ENCODE data around the gene ERAP2. TPM values are rescaled to one million over a fixed set of nuclear protein-coding genes. Genes with fewer than 3 reads are reported as not detected.

ERAP2 gene
- total RNA-seq, 3 donors from 2014 or later, result 11.2 to 32.2 (median 15.2) TPM

GRCh38 chr5:96901384-96901783 is 25.1 kb downstream of the ERAP2 start:
- H3K4me3 Mint-ChIP-seq, result no peak overlapping the region
- H3K27me3 Mint-ChIP-seq (ENCODE audit: low read depth), result no peaks in the 10 kb centered on the region
- peaks cover 26% of the 10 kb centered on the region for H3K4me1 Mint-ChIP-seq (ENCODE audit: low read depth)
- no peak for ATAC-seq
- H3K36me3 Mint-ChIP-seq (ENCODE audit: insufficient read depth), result peaks cover 56% of the 10 kb centered on the region
- H3K9me3 Mint-ChIP-seq, result no peaks in the 10 kb centered on the region
- DNase-seq, result no peak

- Mint-ChIP-seq H3K36me3 (ENCODE audit: insufficient read depth) (peaks cover 56% of the 10 kb centered on the region), H3K27me3 (ENCODE audit: low read depth) (no peaks in the 10 kb centered on the region), H3K4me1 (ENCODE audit: low read depth) (peaks cover 21% of the 10 kb centered on the region), H3K9me3 (no peaks in the 10 kb centered on the region), H3K4me3 (no peak overlapping the region)
- no peak for ATAC-seq
- DNase-seq, result no peak
Measured at GRCh38 chr5:96901841-96902240, 25.5 kb downstream of the ERAP2 start.

- Mint-ChIP-seq H3K27me3 (ENCODE audit: low read depth) (no peaks in the 10 kb centered on the region), H3K36me3 (ENCODE audit: insufficient read depth) (peaks cover 53% of the 10 kb centered on the region), H3K4me1 (ENCODE audit: low read depth) (peaks cover 15% of the 10 kb centered on the region), H3K9me3 (no peaks in the 10 kb centered on the region), H3K4me3 (no peak overlapping the region)
- DNase-seq (no peak), ATAC-seq (no peak)
Measured at GRCh38 chr5:96902876-96903275, 26.6 kb downstream of the ERAP2 start.

DNA sequence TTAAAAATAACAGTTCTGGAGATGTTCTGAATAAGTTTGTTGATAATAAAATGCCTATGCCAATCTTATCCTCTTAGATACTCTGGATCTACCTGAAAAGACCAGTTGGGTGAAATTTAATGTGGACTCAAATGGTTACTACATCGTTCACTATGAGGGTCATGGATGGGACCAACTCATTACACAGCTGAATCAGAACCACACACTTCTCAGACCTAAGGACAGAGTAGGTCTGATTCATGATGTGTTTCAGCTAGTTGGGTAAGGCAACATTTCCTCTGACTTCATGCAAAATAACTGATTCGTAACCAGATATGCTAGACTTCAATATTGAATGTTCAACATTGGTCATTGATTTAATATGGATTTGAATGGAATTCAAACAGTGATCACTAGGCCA is 27.0 kb downstream of the ERAP2 start:
- Mint-ChIP-seq H3K4me3 (no peak overlapping the region), H3K9me3 (no peaks in the 10 kb centered on the region), H3K4me1 (ENCODE audit: low read depth) (peaks cover 15% of the 10 kb centered on the region), H3K36me3 (ENCODE audit: insufficient read depth) (peaks cover 56% of the 10 kb centered on the region), H3K27me3 (ENCODE audit: low read depth) (no peaks in the 10 kb centered on the region)
- peak in 1 of 2 donors; percentile 63 for ATAC-seq
- no peak for DNase-seq

DNA sequence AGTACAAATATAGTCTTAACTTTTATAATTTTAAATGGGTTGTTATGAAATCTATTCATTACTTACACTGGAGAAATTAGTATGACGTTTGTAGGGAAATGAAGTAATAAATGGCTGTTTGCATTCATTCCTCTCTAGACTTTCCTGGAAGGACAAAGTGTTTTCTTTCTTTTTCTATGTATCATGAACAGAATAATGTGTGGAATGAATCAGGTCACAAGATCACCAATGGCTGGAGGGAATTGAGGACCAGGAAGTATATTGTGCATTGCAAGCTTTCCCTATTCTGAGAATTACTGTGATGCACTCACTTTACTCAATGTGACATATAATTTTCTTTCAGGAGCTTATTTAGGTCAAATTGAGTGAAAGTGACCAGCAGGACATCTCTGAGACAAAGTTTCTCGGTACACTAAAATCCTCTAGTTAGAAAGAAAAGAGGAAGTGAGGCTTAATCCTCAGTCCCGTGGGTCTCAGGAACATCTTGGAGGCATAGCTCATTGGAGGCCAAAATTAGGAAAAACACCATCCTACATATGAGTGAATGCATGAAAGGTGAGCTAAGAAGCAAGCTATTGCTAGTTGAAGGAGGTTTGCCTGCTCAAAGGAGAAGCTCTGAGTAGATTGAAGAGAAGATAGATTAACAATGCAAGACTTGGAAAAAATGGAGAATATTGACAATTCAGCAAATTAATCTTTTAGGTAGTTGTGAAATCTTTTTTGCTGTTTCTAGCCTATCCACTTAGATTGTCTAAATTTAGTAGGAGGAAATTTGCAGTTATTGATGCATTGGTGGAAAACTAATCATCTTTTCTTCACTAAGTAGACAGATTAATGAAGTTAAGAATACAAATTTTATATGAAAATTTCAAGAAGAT is 28.0 kb downstream of the ERAP2 start:
- Mint-ChIP-seq H3K4me1 (ENCODE audit: low read depth) (peaks cover 9% of the 10 kb centered on the region), H3K9me3 (no peaks in the 10 kb centered on the region), H3K27me3 (ENCODE audit: low read depth) (no peaks in the 10 kb centered on the region), H3K4me3 (no peak overlapping the region), H3K36me3 (ENCODE audit: insufficient read depth) (peaks cover 54% of the 10 kb centered on the region)
- no peak for ATAC-seq
- DNase-seq, result no peak

DNA sequence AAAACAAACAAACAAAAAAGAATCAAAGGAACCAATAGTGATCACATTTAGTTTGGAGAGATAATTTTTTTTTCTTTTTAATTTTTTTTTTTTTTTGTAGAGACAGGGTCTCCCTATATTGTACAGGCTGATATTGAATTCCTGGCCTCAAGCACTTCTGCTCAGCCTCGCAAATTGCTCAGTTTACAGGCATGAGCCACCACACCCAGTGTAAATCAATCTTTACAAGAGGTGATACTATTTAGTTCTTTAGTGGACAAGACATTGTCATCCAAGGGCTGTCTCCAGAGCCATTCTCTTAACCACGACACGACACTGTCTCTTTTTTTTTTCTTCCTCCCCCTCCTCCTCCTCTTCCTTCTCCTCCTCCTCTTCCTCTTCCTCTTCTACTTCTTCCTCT is 29.6 kb downstream of the ERAP2 start:
- DNase-seq (no peak), ATAC-seq (no peak)
- Mint-ChIP-seq H3K9me3 (no peaks in the 10 kb centered on the region), H3K4me3 (no peak overlapping the region), H3K36me3 (ENCODE audit: insufficient read depth) (peaks cover 50% of the 10 kb centered on the region), H3K27me3 (ENCODE audit: low read depth) (no peaks in the 10 kb centered on the region), H3K4me1 (ENCODE audit: low read depth) (peaks cover 7% of the 10 kb centered on the region)

DNA sequence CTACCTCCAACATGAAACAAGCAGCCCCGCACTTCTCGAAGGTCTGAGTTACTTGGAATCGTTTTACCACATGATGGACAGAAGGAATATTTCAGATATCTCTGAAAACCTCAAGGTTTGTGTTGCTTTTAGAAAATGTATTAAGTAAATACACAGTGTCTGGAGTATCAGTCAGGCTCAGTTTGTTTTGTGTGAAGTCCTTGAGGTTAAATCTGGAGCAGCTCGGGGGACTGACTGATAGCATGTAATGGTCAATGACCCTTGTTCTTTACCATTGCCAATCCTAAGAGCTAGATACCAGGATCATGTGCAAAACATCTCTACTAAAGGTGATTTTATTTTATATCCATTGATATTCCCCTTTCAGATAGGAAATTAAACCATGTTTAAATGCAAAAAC is 32.7 kb downstream of the ERAP2 start:
- no peak for ATAC-seq
- H3K9me3 Mint-ChIP-seq, result no peaks in the 10 kb centered on the region
- no peak for DNase-seq
- H3K36me3 Mint-ChIP-seq (ENCODE audit: insufficient read depth), result peaks cover 33% of the 10 kb centered on the region
- H3K4me3 Mint-ChIP-seq, result no peak overlapping the region
- no peaks in the 10 kb centered on the region for H3K27me3 Mint-ChIP-seq (ENCODE audit: low read depth)
- peaks cover 8% of the 10 kb centered on the region for H3K4me1 Mint-ChIP-seq (ENCODE audit: low read depth)

DNA sequence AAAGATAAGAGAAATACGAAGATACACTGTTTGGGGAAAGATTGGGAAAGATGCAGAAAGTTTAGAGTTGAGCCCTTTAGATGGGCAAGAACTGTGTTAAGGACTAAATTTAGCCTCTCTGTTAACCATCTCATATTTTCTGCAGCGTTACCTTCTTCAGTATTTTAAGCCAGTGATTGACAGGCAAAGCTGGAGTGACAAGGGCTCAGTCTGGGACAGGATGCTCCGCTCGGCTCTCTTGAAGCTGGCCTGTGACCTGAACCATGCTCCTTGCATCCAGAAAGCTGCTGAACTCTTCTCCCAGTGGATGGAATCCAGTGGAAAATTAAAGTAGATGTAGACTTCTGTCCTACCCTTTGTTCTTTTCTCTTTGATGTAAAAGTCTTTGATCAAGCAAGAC is 33.1 kb downstream of the ERAP2 start:
- Mint-ChIP-seq H3K36me3 (ENCODE audit: insufficient read depth) (peaks cover 33% of the 10 kb centered on the region), H3K4me3 (no peak overlapping the region), H3K9me3 (no peaks in the 10 kb centered on the region), H3K27me3 (ENCODE audit: low read depth) (no peaks in the 10 kb centered on the region), H3K4me1 (ENCODE audit: low read depth) (peaks cover 7% of the 10 kb centered on the region)
- ATAC-seq, result no peak
- DNase-seq, result no peak

DNA sequence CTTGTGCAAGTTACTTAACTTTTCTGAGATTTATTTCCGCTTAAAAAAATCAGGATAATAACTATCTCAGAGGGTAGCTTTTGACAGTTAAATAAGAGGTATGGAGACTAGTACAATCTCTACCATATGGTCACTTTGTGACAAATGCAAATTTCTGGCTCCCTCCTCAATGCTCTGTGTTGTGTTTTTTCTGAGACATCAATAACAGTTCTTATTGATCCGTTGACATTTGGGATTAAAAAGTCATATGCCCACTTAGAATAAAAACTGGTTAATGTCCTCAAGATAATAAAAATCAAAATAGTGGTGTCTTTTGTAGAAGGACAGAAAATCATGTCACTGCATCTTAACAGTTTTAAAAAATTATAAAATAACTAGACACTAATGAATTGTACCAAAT is 34.8 kb downstream of the ERAP2 start:
- Mint-ChIP-seq H3K27me3 (ENCODE audit: low read depth) (no peaks in the 10 kb centered on the region), H3K4me1 (ENCODE audit: low read depth) (peaks cover 7% of the 10 kb centered on the region), H3K4me3 (no peak overlapping the region), H3K9me3 (no peaks in the 10 kb centered on the region), H3K36me3 (ENCODE audit: insufficient read depth) (peaks cover 33% of the 10 kb centered on the region)
- ATAC-seq (no peak), DNase-seq (no peak)

GRCh38 chr5:96913233-96913632 is 36.9 kb downstream of the ERAP2 start:
- Mint-ChIP-seq H3K36me3 (ENCODE audit: insufficient read depth) (peaks cover 33% of the 10 kb centered on the region), H3K4me1 (ENCODE audit: low read depth) (peaks cover 6% of the 10 kb centered on the region), H3K27me3 (ENCODE audit: low read depth) (no peaks in the 10 kb centered on the region), H3K4me3 (no peak overlapping the region), H3K9me3 (no peaks in the 10 kb centered on the region)
- DNase-seq (no peak), ATAC-seq (no peak)

- H3K36me3 Mint-ChIP-seq (ENCODE audit: insufficient read depth), result peaks cover 32% of the 10 kb centered on the region
- no peak overlapping the region for H3K4me3 Mint-ChIP-seq
- H3K9me3 Mint-ChIP-seq, result no peaks in the 10 kb centered on the region
- ATAC-seq (peak; percentile 85 to 89), DNase-seq (no peak)
- no peaks in the 10 kb centered on the region for H3K27me3 Mint-ChIP-seq (ENCODE audit: low read depth)
- H3K4me1 Mint-ChIP-seq (ENCODE audit: low read depth), result peaks cover 38% of the 10 kb centered on the region
Measured at GRCh38 chr5:96919754-96920197, 43.5 kb downstream of the ERAP2 start.

DNA sequence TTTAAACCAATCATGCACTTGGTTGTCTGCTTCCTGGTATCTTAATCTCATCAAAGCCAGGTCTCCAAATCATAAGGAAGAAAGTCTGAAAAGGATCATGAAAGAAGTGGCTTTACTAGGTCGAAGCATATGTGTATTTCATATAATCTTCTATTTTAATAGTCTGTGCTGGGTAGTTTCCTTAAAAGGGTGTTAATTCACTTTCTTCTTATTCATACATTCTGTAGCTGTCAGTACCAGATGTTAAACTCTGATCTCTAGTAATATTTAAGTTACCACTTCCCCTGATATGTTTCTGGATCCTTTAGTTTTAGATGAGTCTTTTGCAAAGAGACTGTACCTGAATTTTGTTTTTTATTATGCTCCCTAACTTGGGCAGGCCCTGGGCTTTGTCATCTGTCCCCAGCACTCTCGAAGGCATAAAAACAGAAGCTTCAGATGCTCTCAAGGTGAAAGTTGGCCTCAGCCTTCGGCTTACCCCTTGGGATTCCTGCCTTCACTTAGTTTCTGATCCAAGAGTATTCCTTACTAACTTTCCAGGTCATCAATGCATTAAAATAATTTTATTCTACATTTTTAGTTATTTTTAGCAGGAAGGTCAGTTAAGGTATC is 44.5 kb downstream of the ERAP2 start:
- no peaks in the 10 kb centered on the region for H3K27me3 Mint-ChIP-seq (ENCODE audit: low read depth)
- no peak overlapping the region for H3K4me3 Mint-ChIP-seq
- DNase-seq (no peak), ATAC-seq (no peak)
- peaks cover 41% of the 10 kb centered on the region for H3K4me1 Mint-ChIP-seq (ENCODE audit: low read depth)
- H3K36me3 Mint-ChIP-seq (ENCODE audit: insufficient read depth), result peaks cover 29% of the 10 kb centered on the region
- H3K9me3 Mint-ChIP-seq, result no peaks in the 10 kb centered on the region

DNA sequence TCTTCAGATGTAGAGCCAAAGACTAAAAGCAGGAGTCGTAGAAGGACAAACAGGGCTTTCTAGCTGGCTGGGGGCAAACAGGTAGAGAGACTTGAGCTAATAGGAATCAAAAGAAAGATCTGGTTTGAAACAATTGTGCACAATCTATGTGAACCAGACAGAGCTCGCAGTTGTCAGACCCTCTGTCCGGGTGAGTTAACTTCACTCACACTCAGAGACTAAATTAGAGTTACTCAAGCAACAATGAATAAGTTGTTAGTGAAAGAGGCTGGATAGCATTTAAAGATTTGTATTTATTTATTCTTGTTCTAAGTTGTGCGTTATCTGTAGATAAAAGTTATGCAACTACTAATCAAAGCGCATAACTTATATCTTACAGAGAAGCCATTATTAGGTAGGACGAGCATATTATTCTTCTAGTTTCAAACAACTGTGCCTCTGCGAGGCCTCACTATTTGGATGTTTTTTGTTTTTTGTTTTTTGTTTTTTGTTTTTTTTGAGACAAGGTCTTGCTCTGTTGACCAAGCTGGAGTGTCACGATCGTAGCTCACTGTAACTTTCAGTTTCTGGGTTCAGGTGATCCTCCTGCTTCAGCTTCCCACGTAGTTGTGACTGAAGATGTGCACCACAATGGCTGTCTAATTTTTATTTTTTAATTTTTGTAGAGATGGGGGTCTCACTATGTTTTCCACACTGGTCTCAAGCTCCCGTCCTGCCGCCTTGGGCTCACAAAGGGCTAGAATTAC is 46.4 kb downstream of the ERAP2 start:
- Mint-ChIP-seq H3K4me3 (no peak overlapping the region), H3K4me1 (ENCODE audit: low read depth) (peaks cover 43% of the 10 kb centered on the region), H3K27me3 (ENCODE audit: low read depth) (no peaks in the 10 kb centered on the region), H3K36me3 (ENCODE audit: insufficient read depth) (peaks cover 24% of the 10 kb centered on the region), H3K9me3 (no peaks in the 10 kb centered on the region)
- ATAC-seq, result no peak
- DNase-seq, result no peak

DNA sequence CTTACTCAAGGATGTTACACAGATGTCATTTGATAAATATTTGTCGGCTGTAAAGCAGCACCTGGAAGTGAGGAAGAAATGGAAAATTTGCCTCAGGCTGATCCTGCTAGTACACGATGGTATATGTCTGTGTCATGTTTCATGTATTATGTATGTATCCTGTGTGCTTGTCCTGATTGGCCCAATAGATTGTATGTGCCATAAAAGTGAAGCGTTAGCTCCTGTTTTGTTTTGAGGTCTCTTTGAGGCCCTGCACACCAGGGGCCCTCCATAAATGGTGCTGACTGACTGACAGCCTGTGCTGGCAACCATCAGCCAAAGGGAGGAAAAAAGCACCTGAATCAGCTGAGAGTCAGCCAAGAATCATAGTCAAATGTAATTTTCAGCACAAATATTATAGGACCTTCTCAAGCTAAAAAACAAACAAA is 47.7 kb downstream of the ERAP2 start:
- no peak for DNase-seq
- H3K36me3 Mint-ChIP-seq (ENCODE audit: insufficient read depth), result peaks cover 15% of the 10 kb centered on the region
- no peaks in the 10 kb centered on the region for H3K27me3 Mint-ChIP-seq (ENCODE audit: low read depth)
- ATAC-seq, result peak; percentile 65 to 78
- no peaks in the 10 kb centered on the region for H3K9me3 Mint-ChIP-seq
- no peak overlapping the region for H3K4me3 Mint-ChIP-seq
- peaks cover 40% of the 10 kb centered on the region for H3K4me1 Mint-ChIP-seq (ENCODE audit: low read depth)
